ENCODE results near the gene NOX1. TPM values are rescaled to one million over a fixed set of nuclear protein-coding genes. Genes with fewer than 3 reads are reported as not detected.

NOX1 gene
- total and polyA plus RNA-seq, 12 donors = 0.07 to 0.16 TPM; not detected in 10

DNA sequence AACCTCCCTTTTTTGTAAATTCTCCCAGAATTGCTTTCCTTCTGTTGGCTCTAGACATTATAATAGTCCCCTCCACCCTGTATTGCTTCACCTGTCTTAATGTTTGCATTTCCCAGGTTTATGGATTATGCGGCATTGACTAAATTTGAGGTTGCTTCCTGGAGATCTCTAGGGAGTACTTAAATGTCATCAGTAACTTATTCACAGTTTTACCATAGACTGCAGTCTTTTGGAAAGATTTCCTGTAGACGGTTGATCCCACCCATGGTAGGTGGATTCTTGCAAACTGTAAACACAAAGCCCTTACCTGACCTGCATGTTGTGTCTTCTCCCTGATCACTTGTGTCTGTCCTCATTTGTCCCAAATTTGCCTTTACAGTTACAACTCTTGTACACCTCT lies 6.2 kb upstream of the NOX1 start:
- H3K27me3 ChIP-seq = peaks cover 25% of the 10 kb centered on the region
- H3K27ac ChIP-seq = no peak overlapping the region
- no peak for TF ChIP-seq CTCF (IDR thresholded peaks at IDR 0.05)
- no peak for TF ChIP-seq POLR2A (IDR thresholded peaks at IDR 0.05)
- no peaks in the 10 kb centered on the region for H3K9me3 ChIP-seq (replicated peaks in 1 of 3)
- intact Hi-C loops (cut with DNase I) = no loop called here
- no peaks in the 10 kb centered on the region for H3K4me1 ChIP-seq (replicated peaks in 1 of 2)
- DNase-seq = no peak
- WGBS, 4 donors = 69 to 98% (median 91%) methylated on average over 2 of the region's 2 CpGs
- no peaks in the 10 kb centered on the region for H3K36me3 ChIP-seq (replicated peaks in 1 of 2)
- no peak overlapping the region for H3K4me3 ChIP-seq

DNA sequence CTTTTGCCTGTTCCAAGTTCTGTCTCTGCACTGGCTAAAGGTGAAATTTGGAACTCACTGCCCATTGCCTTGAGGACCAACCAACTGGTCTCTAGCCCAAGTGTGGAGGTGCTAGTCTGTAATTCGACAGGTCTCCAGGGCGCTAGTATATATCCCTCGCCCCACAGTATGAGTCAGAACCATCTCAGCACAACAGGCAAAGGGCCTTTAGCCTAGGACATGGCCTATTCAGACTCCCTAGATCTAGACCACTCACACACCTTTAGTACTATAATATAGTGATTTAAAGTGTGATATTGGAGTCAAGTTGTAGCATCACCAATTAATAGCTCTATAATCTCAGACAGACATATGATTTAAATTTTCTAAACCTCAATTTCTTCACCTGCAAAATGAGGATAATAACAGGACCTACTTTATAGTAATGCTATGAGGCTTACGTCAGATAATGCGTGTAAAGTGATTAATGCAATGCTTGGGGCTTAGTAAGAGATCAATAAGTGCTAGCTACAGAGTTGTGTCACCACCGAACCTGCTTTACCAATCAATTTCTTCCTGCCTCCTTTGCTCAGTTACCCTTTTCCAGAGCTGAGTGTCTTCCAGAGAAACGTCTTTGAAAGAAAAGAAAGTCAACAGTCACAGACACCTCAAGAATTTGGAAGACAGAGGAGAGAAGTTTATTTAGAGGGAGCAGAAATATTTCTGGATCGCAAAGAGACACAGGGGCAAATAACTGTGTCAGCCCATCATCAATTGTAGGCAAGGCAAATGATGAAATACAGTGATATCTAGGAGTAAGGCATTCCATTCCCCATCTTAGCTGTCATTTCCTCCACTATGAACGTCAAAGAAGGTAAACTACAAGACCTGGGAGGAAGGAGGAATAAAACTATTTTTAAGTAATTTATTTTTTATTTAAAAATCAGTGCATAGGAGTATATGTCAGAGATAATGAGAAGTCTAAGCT lies 2.3 kb downstream of the NOX1 start:
- WGBS, 4 donors = 58 to 72% (median 63%) methylated on average over 8 to 9 of the region's 9 CpGs
- Histone ChIP-seq H3K4me1 (replicated peaks in 1 of 2) (no peaks in the 10 kb centered on the region), H3K27ac (no peak overlapping the region), H3K36me3 (replicated peaks in 1 of 2) (no peaks in the 10 kb centered on the region), H3K4me3 (no peak overlapping the region), H3K27me3 (peaks cover 9% of the 10 kb centered on the region), H3K9me3 (replicated peaks in 1 of 3) (no peaks in the 10 kb centered on the region)
- DNase-seq = no peak
- intact Hi-C loops (cut with DNase I) = no loop called here
- TF ChIP-seq POLR2A (IDR thresholded peaks at IDR 0.05) (no peak), CTCF (IDR thresholded peaks at IDR 0.05) (no peak)

DNA sequence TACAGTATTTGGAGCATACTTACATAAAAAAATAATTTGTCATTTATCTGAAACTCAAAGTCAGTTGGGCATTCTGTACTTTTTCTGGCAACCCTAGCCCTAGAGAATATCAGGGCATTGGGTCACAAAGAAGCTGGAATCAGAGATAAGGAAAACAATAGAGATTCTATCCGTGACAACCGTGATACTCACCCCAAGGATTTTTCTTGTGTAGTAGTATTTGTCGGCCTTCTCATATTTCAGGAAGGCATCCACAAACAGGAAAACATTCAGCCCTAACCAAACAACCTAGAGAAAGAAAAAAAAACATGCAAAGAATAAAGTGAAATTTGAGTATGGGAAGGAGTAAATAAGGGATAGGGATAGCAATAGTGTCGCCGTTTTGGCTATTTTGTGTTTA lies 3.6 kb downstream of the NOX1 start:
- no peak for TF ChIP-seq POLR2A (IDR thresholded peaks at IDR 0.05)
- TF ChIP-seq CTCF (IDR thresholded peaks at IDR 0.05) = no peak
- Histone ChIP-seq H3K27me3 (peaks cover 9% of the 10 kb centered on the region), H3K27ac (no peak overlapping the region), H3K4me1 (replicated peaks in 1 of 2) (no peaks in the 10 kb centered on the region), H3K9me3 (replicated peaks in 1 of 3) (no peaks in the 10 kb centered on the region), H3K4me3 (no peak overlapping the region), H3K36me3 (replicated peaks in 1 of 2) (no peaks in the 10 kb centered on the region)
- WGBS, 4 donors = 39 to 71% (median 56%) methylated on average over 5 of the region's 5 CpGs
- intact Hi-C loops (cut with DNase I) = no loop called here
- DNase-seq = no peak

DNA sequence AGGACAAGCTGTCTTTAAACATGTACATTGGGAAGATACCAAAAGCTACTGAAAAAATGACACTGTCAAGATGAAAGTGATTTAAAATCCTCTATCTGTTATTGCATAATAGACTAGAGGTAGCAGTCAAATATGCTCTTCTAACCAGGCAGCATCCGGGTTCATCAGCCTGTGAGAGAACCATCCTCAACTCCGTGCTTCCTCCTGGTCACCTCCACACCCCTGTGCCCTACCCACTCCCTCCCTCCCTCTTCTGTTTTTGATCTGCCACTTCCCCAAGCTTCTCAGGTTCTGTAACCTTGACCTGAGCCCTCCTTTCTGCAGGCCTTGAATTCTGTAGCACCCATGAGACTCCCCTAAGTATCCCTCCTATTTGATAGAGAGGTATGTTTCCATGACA lies 5.9 kb downstream of the NOX1 start:
- H3K9me3 ChIP-seq (replicated peaks in 1 of 3) = no peaks in the 10 kb centered on the region
- H3K27me3 ChIP-seq = peaks cover 8% of the 10 kb centered on the region
- H3K4me1 ChIP-seq (replicated peaks in 1 of 2) = no peaks in the 10 kb centered on the region
- intact Hi-C loops (cut with DNase I) = no loop called here
- TF ChIP-seq POLR2A (IDR thresholded peaks at IDR 0.05) = no peak
- TF ChIP-seq CTCF (IDR thresholded peaks at IDR 0.05) = no peak
- no peaks in the 10 kb centered on the region for H3K36me3 ChIP-seq (replicated peaks in 1 of 2)
- no peak overlapping the region for H3K4me3 ChIP-seq
- WGBS, 4 donors = 29 to 59% (median 52%) methylated on average over 2 of the region's 2 CpGs
- H3K27ac ChIP-seq = no peak overlapping the region
- no peak for DNase-seq

Data from adrenal gland (tissue), 12 donors.